ENCODE results near the gene MYO3B.

DNA sequence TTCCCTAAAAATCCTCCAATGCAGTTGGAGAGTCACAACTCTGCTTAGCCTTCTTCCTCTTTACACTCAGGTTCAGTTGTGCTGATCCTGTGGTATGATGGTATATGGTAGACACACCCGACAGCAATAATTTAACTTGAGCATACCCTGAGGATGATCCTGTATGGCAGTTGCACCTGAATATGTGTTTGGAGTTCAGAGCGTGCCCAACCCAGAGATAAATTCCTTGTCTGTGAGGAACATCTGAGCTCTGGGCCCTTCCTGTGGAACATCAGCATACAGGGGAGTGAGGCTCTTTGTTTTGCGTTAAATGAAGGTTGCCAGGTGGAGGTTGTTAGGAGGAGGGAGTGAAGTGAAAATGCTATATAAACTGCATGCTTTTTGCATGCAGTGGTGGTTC is 187.7 kb downstream of the MYO3B start:
- TF ChIP-seq, protein P1, sequence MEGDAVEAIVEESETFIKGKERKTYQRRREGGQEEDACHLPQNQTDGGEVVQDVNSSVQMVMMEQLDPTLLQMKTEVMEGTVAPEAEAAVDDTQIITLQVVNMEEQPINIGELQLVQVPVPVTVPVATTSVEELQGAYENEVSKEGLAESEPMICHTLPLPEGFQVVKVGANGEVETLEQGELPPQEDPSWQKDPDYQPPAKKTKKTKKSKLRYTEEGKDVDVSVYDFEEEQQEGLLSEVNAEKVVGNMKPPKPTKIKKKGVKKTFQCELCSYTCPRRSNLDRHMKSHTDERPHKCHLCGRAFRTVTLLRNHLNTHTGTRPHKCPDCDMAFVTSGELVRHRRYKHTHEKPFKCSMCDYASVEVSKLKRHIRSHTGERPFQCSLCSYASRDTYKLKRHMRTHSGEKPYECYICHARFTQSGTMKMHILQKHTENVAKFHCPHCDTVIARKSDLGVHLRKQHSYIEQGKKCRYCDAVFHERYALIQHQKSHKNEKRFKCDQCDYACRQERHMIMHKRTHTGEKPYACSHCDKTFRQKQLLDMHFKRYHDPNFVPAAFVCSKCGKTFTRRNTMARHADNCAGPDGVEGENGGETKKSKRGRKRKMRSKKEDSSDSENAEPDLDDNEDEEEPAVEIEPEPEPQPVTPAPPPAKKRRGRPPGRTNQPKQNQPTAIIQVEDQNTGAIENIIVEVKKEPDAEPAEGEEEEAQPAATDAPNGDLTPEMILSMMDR (IDR thresholded peaks at IDR 0.05; ENCODE audit: borderline replicate concordance, extremely low read depth, low read length, poor library complexity, severe bottlenecking), result no peak
- no peak for TF ChIP-seq EZH2 (IDR thresholded peaks at IDR 0.05; ENCODE audit: borderline replicate concordance, low read depth, low read length, severe bottlenecking)

Measured in DND-41 (cell line).